Psoas muscle (tissue), 8 donors: ENCODE results near the gene PTCH2. TPM values are rescaled to one million over a fixed set of nuclear protein-coding genes. Genes with fewer than 3 reads are reported as not detected.
A peak's percentile ranks its signal among the peaks of the same experiment; 100 is the strongest.

Experiments used
- ATAC-seq, 4 donors: fragments of 200-7000 bp; cut with Tn5 transposase; one replicate each; pipeline ENCODE4 v1.9.1; 2020; ENCODE audit warnings: moderate library complexity in 3 of 4, mild to moderate bottlenecking in 2 of 4
- DNase-seq, 2 donors: peaks; one replicate each; pipeline ENCODE4 v3.0.0-alpha.2; 2020
- H3K27ac ChIP-seq: fragments of 200-600 bp; one replicate; pipeline ENCODE4 v1.8.0; 2022
- H3K27me3 ChIP-seq, 3 donors: fragments of 200-600 bp in 1 of 3; one replicate each; pipeline versions ENCODE4 v1.6.1 to v1.8.0; 2013 to 2022; ENCODE audit warnings: low read length in 2 of 3, mild to moderate bottlenecking in 2 of 3, moderate library complexity in 1 of 3; ENCODE audit not compliant: insufficient read depth in 3 of 3
- H3K36me3 ChIP-seq, 2 donors: fragments of 200-600 bp in 1 of 2; one replicate each; pipeline versions ENCODE4 v1.6.1 to v1.8.0; 2013 to 2022; ENCODE audit warnings: low read depth in 1 of 2, mild to moderate bottlenecking in 1 of 2, moderate library complexity in 1 of 2; ENCODE audit not compliant: insufficient read depth in 1 of 2
- H3K4me1 ChIP-seq: fragments of 200-600 bp; one replicate; pipeline ENCODE4 v1.8.0; 2022
- H3K4me3 ChIP-seq: fragments of 200-600 bp; one replicate; pipeline ENCODE4 v1.8.0; 2022; ENCODE audit warnings: mild to moderate bottlenecking
- H3K9me3 ChIP-seq: fragments of 200-600 bp; one replicate; pipeline ENCODE4 v1.8.0; 2022
- CTCF ChIP-seq: fragments of 200-600 bp; IDR thresholded peaks from one replicate; pipeline ENCODE4 v1.8.0; 2022; ENCODE audit warnings: antibody characterized with exemption
- WGBS, 3 donors: extraction: QIAGEN DNeasy Blood & Tissue Kit; methylation state at CpG; one replicate each; pipeline versions ENCODE4 v1.1.6 to v1.1.7; 2013; 5-methylcytosine and 5-hydroxymethylcytosine counted together
- intact Hi-C, 2 donors: fragments of 100-400 bp; cut with DNase I; formaldehyde crosslinking; loops; one replicate each; pipeline versions ENCODE4 v1.11.0 to v1.14.2; 2022
- polyA plus RNA-seq, 3 donors: library from polyadenylated mRNA; stranded (reverse); fragments of 200-250 nt; gene quantifications; one replicate each; pipeline ENCODE4 v1.2.3, GENCODE V29; 2013
- total RNA-seq, 4 donors: library from RNA; stranded (reverse); fragmentation: NEBNext Ultra II Directional in 2 of 4; extraction: Animal tissue kit (Norgen Biotek cat#: 25700) in 2 of 4; gene quantifications; one replicate each; pipeline versions ENCODE4 v1.2.1 to v1.2.4, GENCODE V29; 2021 to 2023
- donor health status: healthy with polysubstance abuse.
- donor health status: DM: no; HTN: no; CAD: no; lungs with moderate emphysema.
- donor health status: Bipolar disorder and iron deficiency.
- donor health status: healthy.
- donor health status: DM: yes; HTN: yes; CAD: no.
- donor health status: DM: no; HTN: no; CAD: no.
- donor health status: DM: no; HTN: no; CAD: no.
- donor health status: DM: yes; HTN: yes; CAD: no.

PTCH2 gene
- total and polyA plus RNA-seq, 7 donors = 0.12 to 1.0 (median 0.35) TPM

GRCh38 chr1:44777969-44778635, 65.0 kb downstream of the PTCH2 start:
- WGBS, 3 donors = 76 to 86% (median 78%) methylated on average over 13 of the region's 13 CpGs
- Histone ChIP-seq H3K9me3 (no peaks in the 10 kb centered on the region), H3K36me3 (peaks cover 9 to 55% of the 10 kb centered on the region in 2 donors), H3K27me3 (no peaks in the 10 kb centered on the region), H3K4me1 (peaks cover 11% of the 10 kb centered on the region), H3K4me3 (peak overlapping the region; percentile 98), H3K27ac (peak overlapping the region; percentile 98)
- no peak for TF ChIP-seq CTCF
- DNase-seq = no peak
- intact Hi-C loops = no loop called here
- no peak for ATAC-seq

- Histone ChIP-seq H3K27me3 (no peaks in the 10 kb centered on the region), H3K9me3 (no peaks in the 10 kb centered on the region), H3K36me3 (peaks cover 9 to 55% of the 10 kb centered on the region in 2 donors), H3K4me1 (peaks cover 10% of the 10 kb centered on the region), H3K27ac (peak overlapping the region; percentile 98), H3K4me3 (peak overlapping the region; percentile 98)
- no peak for ATAC-seq
- WGBS, 3 donors = 74 to 88% (median 78%) methylated on average over 14 of the region's 14 CpGs
- no peak for DNase-seq
- no peak for TF ChIP-seq CTCF
- intact Hi-C loops = no loop called here
Observed at GRCh38 chr1:44777547-44777946, 65.5 kb downstream of the PTCH2 start.

- Histone ChIP-seq H3K4me3 (peak overlapping the region; percentile 98), H3K9me3 (no peaks in the 10 kb centered on the region), H3K27ac (peak overlapping the region; percentile 98), H3K27me3 (no peaks in the 10 kb centered on the region), H3K4me1 (peaks cover 10% of the 10 kb centered on the region), H3K36me3 (peaks cover 9 to 55% of the 10 kb centered on the region in 2 donors)
- DNase-seq (no peak), ATAC-seq (no peak)
- intact Hi-C loops = no loop called here
- TF ChIP-seq CTCF = no peak
- WGBS, 3 donors = 57 to 62% (median 61%) methylated on average over 12 of the region's 12 CpGs
Observed at GRCh38 chr1:44776730-44777068, 66.4 kb downstream of the PTCH2 start.

- TF ChIP-seq CTCF = no peak
- ATAC-seq = peak; percentile 13 to 40 (median 18)
- intact Hi-C loops = loop anchor here in 1 of 2 donors (2.0 kb wide), 1 partner anchor 43 kb away; no protein-coding TSS in a partner anchor
- 9 to 11% (median 11%) methylated on average over 31 to 36 of the region's 36 CpGs for WGBS, 3 donors
- Histone ChIP-seq H3K36me3 (peaks cover 9 to 49% of the 10 kb centered on the region in 2 donors), H3K27me3 (no peaks in the 10 kb centered on the region), H3K4me1 (peaks cover 10% of the 10 kb centered on the region), H3K27ac (peak overlapping the region; percentile 98), H3K9me3 (no peaks in the 10 kb centered on the region), H3K4me3 (peak overlapping the region; percentile 98)
- DNase-seq = no peak
Observed at GRCh38 chr1:44775930-44776729, 66.9 kb downstream of the PTCH2 start.
